Lung (tissue), 16 donors: ENCODE data around the gene BIRC7. TPM values are rescaled to one million over a fixed set of nuclear protein-coding genes. Genes with fewer than 3 reads are reported as not detected.

Experiments
- ATAC-seq: fragments of 200-7000 bp; cut with Tn5 transposase; one replicate; pipeline ENCODE4 v1.9.1; 2020; ENCODE audit warnings: moderate number of reproducible peaks; ENCODE audit not compliant: insufficient read depth, low FRiP score
- DNase-seq, 3 donors: peaks; one replicate each; pipeline ENCODE4 v3.0.0-alpha.2; 2013 to 2017
- H3K27ac ChIP-seq, 2 donors: one replicate each; pipeline ENCODE4 v1.5.1; 2013; ENCODE audit warnings: mild to moderate bottlenecking in 2 of 2, moderate library complexity in 2 of 2, control low read depth in 1 of 2, inconsistent platforms in 1 of 2, low read depth in 1 of 2, low read length in 1 of 2
- H3K27me3 ChIP-seq, 3 donors: one replicate each; pipeline ENCODE4 v1.5.1; 2013; ENCODE audit warnings: low read length in 2 of 3; ENCODE audit not compliant: control insufficient read depth in 3 of 3, insufficient read depth in 3 of 3
- H3K36me3 ChIP-seq, 4 donors: one replicate each; pipeline ENCODE4 v1.5.1; 2013; ENCODE audit warnings: low read length in 4 of 4, mild to moderate bottlenecking in 1 of 4, moderate library complexity in 1 of 4; ENCODE audit not compliant: control insufficient read depth in 4 of 4, insufficient read depth in 4 of 4
- H3K4me1 ChIP-seq, 5 donors: one replicate each; pipeline ENCODE4 v1.5.1; 2013; ENCODE audit warnings: low read length in 5 of 5, mild to moderate bottlenecking in 2 of 5, moderate library complexity in 1 of 5; ENCODE audit not compliant: control insufficient read depth in 5 of 5, insufficient read depth in 5 of 5
- H3K4me3 ChIP-seq: one replicate; pipeline ENCODE4 v1.5.1; 2013; ENCODE audit warnings: mild to moderate bottlenecking, control low read depth, moderate library complexity
- H3K9ac ChIP-seq, 2 donors: one replicate each; pipeline ENCODE4 v1.5.1; 2013; ENCODE audit warnings: low read length in 2 of 2, control low read depth in 1 of 2; ENCODE audit not compliant: insufficient read depth in 1 of 2
- H3K9me3 ChIP-seq, 4 donors: one replicate each; pipeline ENCODE4 v1.5.1; 2013; ENCODE audit warnings: low read length in 3 of 4, mild to moderate bottlenecking in 1 of 4, moderate library complexity in 1 of 4; ENCODE audit not compliant: control insufficient read depth in 4 of 4, insufficient read depth in 3 of 4
- CTCF ChIP-seq: IDR thresholded peaks from 2 replicates; pipeline ENCODE4 v1.5.1; 2012; ENCODE audit warnings: mild to moderate bottlenecking; ENCODE audit errors: control extremely low read depth, extremely low read depth
- WGBS, 2 donors: extraction: QIAGEN DNeasy Blood & Tissue Kit; methylation state at CpG; one replicate each; pipeline ENCODE4 v1.1.7; 2013; 5-methylcytosine and 5-hydroxymethylcytosine counted together
- long read RNA-seq, 5 donors: transcript quantifications; one replicate each; lab custom pipeline, GENCODE V29; 2026
- polyA plus RNA-seq, 2 donors: library from polyadenylated mRNA; stranded (reverse); fragments of 200-250 nt; gene quantifications; one replicate each; pipeline ENCODE4 v1.2.1, GENCODE V29; 2013
- total RNA-seq, 2 donors: library from RNA; depleted of rRNA in 1 of 2; stranded (reverse); fragments of >200 nt in 1 of 2; gene quantifications; one replicate each; pipeline ENCODE4 v1.2.1, GENCODE V29; 2014 to 2021
- donor health status: control.
- donor health status: control.
- donor health status: Bipolar disorder and iron deficiency.
- donor health status: healthy.
- donor health status: DM: yes; HTN: yes; CAD: no.

BIRC7 gene, protein sequence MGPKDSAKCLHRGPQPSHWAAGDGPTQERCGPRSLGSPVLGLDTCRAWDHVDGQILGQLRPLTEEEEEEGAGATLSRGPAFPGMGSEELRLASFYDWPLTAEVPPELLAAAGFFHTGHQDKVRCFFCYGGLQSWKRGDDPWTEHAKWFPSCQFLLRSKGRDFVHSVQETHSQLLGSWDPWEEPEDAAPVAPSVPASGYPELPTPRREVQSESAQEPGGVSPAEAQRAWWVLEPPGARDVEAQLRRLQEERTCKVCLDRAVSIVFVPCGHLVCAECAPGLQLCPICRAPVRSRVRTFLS
- total RNA-seq (under 1 TPM in 1 of 2 donors, not detected in 1; 0.71 TPM), polyA plus RNA-seq (1 to 10 TPM in 1 of 2 donors, under 1 TPM in 1; 0.57 to 1.2 TPM)
- long read RNA-seq, donor 1: 0 reads
- long read RNA-seq, donor 2: 0 reads
- long read RNA-seq, donor 3: 0 reads
- long read RNA-seq, donor 4: 0 reads
- long read RNA-seq, donor 5: 0 reads

- DNase-seq (peak in 1 of 3 donors; percentile 29), ATAC-seq (no peak)
- peaks cover 0 to 23% (median 2%) of the 10 kb centered on the region in 5 donors for H3K4me1 ChIP-seq
- WGBS, 2 donors: 42 to 47% methylated on average over 13 to 17 of the region's 17 CpGs
- H3K27me3 ChIP-seq: no peaks in the 10 kb centered on the region
- no peak for TF ChIP-seq CTCF
- no peaks in the 10 kb centered on the region for H3K36me3 ChIP-seq
- no peak within 1 kb of the TSS for H3K4me3 ChIP-seq
- H3K9ac ChIP-seq: no peak within 1 kb of the TSS
- no peak within 1 kb of the TSS for H3K27ac ChIP-seq
- H3K9me3 ChIP-seq: peaks cover 0 to 3% (median 0%) of the 10 kb centered on the region in 4 donors
Observed at GRCh38 chr20:63235399-63235983, at the start of gene BIRC7. Gene BIRC7 (plus strand): TSS chr20:63235905. CDS start chr20:63236097, 192 bp downstream.

GRCh38 chr20:63186084-63186483 lies 49.6 kb upstream of the BIRC7 start:
- H3K9me3 ChIP-seq: peaks cover 0 to 5% (median 0%) of the 10 kb centered on the region in 4 donors
- WGBS, 2 donors: 88 to 94% methylated on average over 8 of the region's 8 CpGs
- H3K36me3 ChIP-seq: no peaks in the 10 kb centered on the region
- H3K27ac ChIP-seq: no peak overlapping the region
- no peaks in the 10 kb centered on the region for H3K4me1 ChIP-seq
- DNase-seq: no peak
- no peak overlapping the region for H3K4me3 ChIP-seq
- peaks cover 0 to 7% (median 3%) of the 10 kb centered on the region in 3 donors for H3K27me3 ChIP-seq
- no peak for TF ChIP-seq CTCF
- H3K9ac ChIP-seq: no peak overlapping the region
- no peak for ATAC-seq

GRCh38 chr20:63186528-63187316 lies 49.0 kb upstream of the BIRC7 start:
- TF ChIP-seq CTCF: no peak
- 86 to 87% methylated on average over 7 to 8 of the region's 8 CpGs for WGBS, 2 donors
- no peak for ATAC-seq
- no peak for DNase-seq
- Histone ChIP-seq H3K27me3 (peaks cover 0 to 3% (median under 1%) of the 10 kb centered on the region in 3 donors), H3K4me1 (no peaks in the 10 kb centered on the region), H3K9me3 (peaks cover 0 to 5% (median 0%) of the 10 kb centered on the region in 4 donors), H3K4me3 (no peak overlapping the region), H3K9ac (no peak overlapping the region), H3K36me3 (no peaks in the 10 kb centered on the region), H3K27ac (no peak overlapping the region)
